Measurements from ENCODE around the gene GCNT2.
A peak's percentile ranks its signal among the peaks of the same experiment; 100 is the strongest.
"Not testable (repeated sequence)": the region's sequence is repeated elsewhere in the genome, so short reads cannot be mapped to it uniquely, and the experiment has no call there.

GCNT2 gene

GRCh38 chr6:10487668-10488327 is 33.4 kb upstream of the GCNT2 start:
- no peak for FAIRE-seq
- TF ChIP-seq TAF1 (IDR thresholded peaks at IDR 0.05; ENCODE audit: borderline replicate concordance, low read depth, low read length) (no peak), POLR2A (IDR thresholded peaks at IDR 0.05; ENCODE audit: low read depth, low read length) (no peak), POLR2AphosphoS5 (IDR thresholded peaks at IDR 0.05; ENCODE audit: low read depth, low read length) (no peak)

DNA sequence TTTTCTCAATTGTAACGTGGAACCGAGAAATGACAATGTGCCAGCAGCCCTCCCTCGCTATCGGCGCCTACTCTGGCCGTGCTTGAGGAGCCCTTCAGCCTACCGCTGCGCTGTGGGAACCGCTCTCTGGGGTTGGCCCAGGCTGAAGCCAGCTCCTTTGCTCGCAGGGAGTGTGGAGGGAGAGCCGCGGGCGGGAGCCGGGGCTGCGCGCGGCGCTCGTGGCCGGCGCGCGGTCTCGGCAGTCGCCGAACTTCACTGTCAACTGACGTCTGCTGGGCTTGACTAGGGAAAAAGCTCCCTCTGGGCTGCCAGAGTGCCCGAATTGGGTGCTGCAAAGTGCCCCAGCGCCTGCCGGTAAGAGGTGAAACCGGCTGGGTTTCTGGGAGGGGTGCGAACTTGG is 29.7 kb upstream of the GCNT2 start:
- FAIRE-seq (no peak), DNase-seq (ENCODE audit: insufficient read length) (no peak)
- TF ChIP-seq TAF1 (IDR thresholded peaks at IDR 0.05; ENCODE audit: borderline replicate concordance, low read depth, low read length): no peak
- no peak for TF ChIP-seq POLR2AphosphoS5 (IDR thresholded peaks at IDR 0.05; ENCODE audit: low read depth, low read length)
- TF ChIP-seq POLR2A (IDR thresholded peaks at IDR 0.05; ENCODE audit: low read depth, low read length): no peak

More at GRCh38 chr6:10487668-10488327, 33.4 kb upstream of the GCNT2 start:
- no peak for DNase-seq (ENCODE audit: insufficient read length)

DNA sequence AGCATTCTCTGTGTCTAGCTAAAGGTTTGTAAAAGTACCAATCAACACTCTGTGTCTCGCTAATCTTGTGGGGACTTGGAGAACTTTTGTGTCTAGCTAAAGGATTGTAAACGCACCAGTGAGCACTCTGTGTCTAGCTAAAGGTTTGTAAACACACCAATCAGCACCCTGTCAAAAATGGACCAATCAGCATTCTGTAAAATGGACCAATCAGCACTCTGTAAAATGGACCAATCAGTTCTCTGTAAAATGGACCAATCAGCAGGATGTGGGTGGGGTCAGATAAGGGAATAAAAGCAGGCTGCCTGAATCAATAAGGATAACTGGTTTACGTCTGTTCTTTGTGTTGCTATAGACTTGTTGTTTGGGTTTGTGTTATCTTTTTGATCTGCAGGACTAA is 29.2 kb upstream of the GCNT2 start:
- not testable (repeated sequence) for DNase-seq (ENCODE audit: insufficient read length); FAIRE-seq

- FAIRE-seq (no peak), DNase-seq (ENCODE audit: insufficient read length) (no peak)
- TF ChIP-seq TAF1 (IDR thresholded peaks at IDR 0.05; ENCODE audit: borderline replicate concordance, low read depth, low read length) (no peak), POLR2AphosphoS5 (IDR thresholded peaks at IDR 0.05; ENCODE audit: low read depth, low read length) (no peak), POLR2A (IDR thresholded peaks at IDR 0.05; ENCODE audit: low read depth, low read length) (no peak)
Measured at GRCh38 chr6:10495029-10495428, 26.1 kb upstream of the GCNT2 start.

DNA sequence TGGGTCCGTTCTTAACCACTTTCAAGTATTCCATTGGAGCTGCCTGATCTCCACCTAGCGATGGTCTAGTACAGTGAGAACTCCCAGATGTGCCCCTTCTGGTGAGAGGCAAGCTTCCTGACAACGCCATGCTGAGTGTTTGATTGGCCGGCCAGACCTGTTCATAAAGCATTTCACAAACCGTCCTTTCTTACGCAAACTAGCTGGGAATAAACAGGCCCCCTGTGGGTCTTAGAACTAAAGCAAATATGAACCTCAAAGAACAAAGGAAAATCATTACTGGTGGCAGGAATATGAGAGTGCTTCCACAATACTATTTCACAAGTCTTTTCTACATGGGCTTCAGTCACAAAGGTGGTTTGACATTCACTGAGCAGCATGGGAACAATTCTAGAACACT is 15.6 kb upstream of the GCNT2 start:
- TF ChIP-seq POLR2A (IDR thresholded peaks at IDR 0.05; ENCODE audit: low read depth, low read length) (no peak), TAF1 (IDR thresholded peaks at IDR 0.05; ENCODE audit: borderline replicate concordance, low read depth, low read length) (no peak), POLR2AphosphoS5 (IDR thresholded peaks at IDR 0.05; ENCODE audit: low read depth, low read length) (no peak)
- DNase-seq (ENCODE audit: insufficient read length) (no peak), FAIRE-seq (no peak)

- DNase-seq (ENCODE audit: insufficient read length): no peak
- peak; percentile 14 for FAIRE-seq
- TF ChIP-seq TAF1 (IDR thresholded peaks at IDR 0.05; ENCODE audit: borderline replicate concordance, low read depth, low read length) (no peak), POLR2AphosphoS5 (IDR thresholded peaks at IDR 0.05; ENCODE audit: low read depth, low read length) (no peak), POLR2A (IDR thresholded peaks at IDR 0.05; ENCODE audit: low read depth, low read length) (no peak)
Measured at GRCh38 chr6:10507298-10507697, 13.9 kb upstream of the GCNT2 start.

- FAIRE-seq (no peak), DNase-seq (ENCODE audit: insufficient read length) (no peak)
- TF ChIP-seq POLR2AphosphoS5 (IDR thresholded peaks at IDR 0.05; ENCODE audit: low read depth, low read length) (no peak), TAF1 (IDR thresholded peaks at IDR 0.05; ENCODE audit: borderline replicate concordance, low read depth, low read length) (no peak), POLR2A (IDR thresholded peaks at IDR 0.05; ENCODE audit: low read depth, low read length) (no peak)
Measured at GRCh38 chr6:10507715-10508114, 13.4 kb upstream of the GCNT2 start.

GRCh38 chr6:10510592-10511367 is 10.4 kb upstream of the GCNT2 start:
- FAIRE-seq: peak; percentile 87
- TF ChIP-seq POLR2A (IDR thresholded peaks at IDR 0.05; ENCODE audit: low read depth, low read length) (no peak), POLR2AphosphoS5 (IDR thresholded peaks at IDR 0.05; ENCODE audit: low read depth, low read length) (no peak), TAF1 (IDR thresholded peaks at IDR 0.05; ENCODE audit: borderline replicate concordance, low read depth, low read length) (no peak)

GRCh38 chr6:10511477-10511876 is 9.7 kb upstream of the GCNT2 start:
- no peak for FAIRE-seq
- TF ChIP-seq POLR2AphosphoS5 (IDR thresholded peaks at IDR 0.05; ENCODE audit: low read depth, low read length): no peak
- TF ChIP-seq TAF1 (IDR thresholded peaks at IDR 0.05; ENCODE audit: borderline replicate concordance, low read depth, low read length): no peak
- no peak for TF ChIP-seq POLR2A (IDR thresholded peaks at IDR 0.05; ENCODE audit: low read depth, low read length)
- no peak for DNase-seq (ENCODE audit: insufficient read length)

More at GRCh38 chr6:10510592-10511367, 10.4 kb upstream of the GCNT2 start:
- DNase-seq (ENCODE audit: insufficient read length): peak; percentile 40

DNA sequence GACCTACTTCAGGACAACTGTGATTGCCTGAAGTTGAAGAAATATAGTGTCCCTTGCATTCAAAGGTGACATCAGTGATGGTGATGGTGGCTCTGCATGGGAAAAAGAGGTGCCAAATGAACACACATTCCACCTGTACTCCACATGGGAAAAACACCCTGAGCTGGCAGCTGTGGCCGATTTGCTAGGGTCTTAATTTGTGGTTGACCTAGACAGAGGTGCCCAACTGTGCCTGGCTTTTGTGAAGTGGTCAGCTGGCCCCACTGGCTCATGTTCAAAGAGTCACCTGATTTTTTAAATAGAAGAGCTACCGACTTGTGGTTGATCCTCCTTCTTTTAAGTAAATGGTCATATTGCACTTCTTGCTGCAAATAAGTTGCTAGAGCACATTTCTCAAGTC is 7.6 kb upstream of the GCNT2 start:
- no peak for FAIRE-seq
- DNase-seq (ENCODE audit: insufficient read length): no peak
- TF ChIP-seq POLR2A (IDR thresholded peaks at IDR 0.05; ENCODE audit: low read depth, low read length) (no peak), POLR2AphosphoS5 (IDR thresholded peaks at IDR 0.05; ENCODE audit: low read depth, low read length) (no peak), TAF1 (IDR thresholded peaks at IDR 0.05; ENCODE audit: borderline replicate concordance, low read depth, low read length) (no peak)

DNA sequence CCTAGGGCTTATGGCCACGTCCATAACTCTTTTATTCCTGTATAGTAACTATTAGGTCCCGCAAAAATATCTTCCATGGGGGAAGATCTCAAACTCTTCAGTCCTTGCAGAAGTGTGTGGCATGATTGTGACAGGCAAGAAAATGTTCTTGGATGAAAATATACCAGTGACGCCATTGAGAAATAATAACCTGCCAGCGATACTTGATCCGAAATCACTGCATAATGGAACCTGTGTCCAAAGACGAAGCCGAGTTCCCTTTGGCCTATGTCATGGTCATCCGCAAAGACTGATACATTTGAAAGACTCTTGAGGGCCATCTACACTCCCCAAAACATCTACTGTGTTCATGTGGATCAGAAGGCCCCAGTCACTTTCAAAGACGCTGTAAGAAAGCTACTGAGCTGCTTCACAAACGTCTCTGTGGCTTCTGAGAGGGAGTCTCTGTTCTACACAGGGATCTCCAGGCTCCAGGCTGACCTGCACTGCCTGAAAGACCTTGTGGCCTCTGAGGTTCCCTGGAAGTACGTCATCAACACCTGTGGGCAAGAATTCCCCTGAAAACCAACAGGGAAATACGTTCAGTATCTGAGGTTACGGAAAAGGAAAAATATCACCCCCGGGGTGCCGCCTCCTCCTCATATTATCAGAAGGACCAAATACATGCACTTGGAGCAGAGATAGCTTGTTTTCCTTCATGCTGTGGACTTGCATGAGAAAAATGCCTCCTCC is 6.9 kb upstream of the GCNT2 start:
- DNase-seq (ENCODE audit: insufficient read length) (no peak), FAIRE-seq (no peak)
- no peak for TF ChIP-seq POLR2A (IDR thresholded peaks at IDR 0.05; ENCODE audit: low read depth, low read length)
- TF ChIP-seq TAF1 (IDR thresholded peaks at IDR 0.05; ENCODE audit: borderline replicate concordance, low read depth, low read length): no peak

GRCh38 chr6:10516953-10517352 is 4.2 kb upstream of the GCNT2 start:
- FAIRE-seq (no peak), DNase-seq (ENCODE audit: insufficient read length) (no peak)
- TF ChIP-seq POLR2A (IDR thresholded peaks at IDR 0.05; ENCODE audit: low read depth, low read length) (no peak), TAF1 (IDR thresholded peaks at IDR 0.05; ENCODE audit: borderline replicate concordance, low read depth, low read length) (no peak), POLR2AphosphoS5 (IDR thresholded peaks at IDR 0.05; ENCODE audit: low read depth, low read length) (no peak)
